ENCODE data around the gene MSI2.

The MSI2 gene

GRCh38 chr17:57701124-57701523 is 444.8 kb downstream of the MSI2 start:
- DNase-seq, result no peak

GRCh38 chr17:57703273-57703672 is 446.9 kb downstream of the MSI2 start:
- DNase-seq, result no peak

GRCh38 chr17:57704448-57704847 is 448.1 kb downstream of the MSI2 start:
- DNase-seq, result no peak

GRCh38 chr17:57705921-57706695 is 449.8 kb downstream of the MSI2 start:
- DNase-seq, result no peak

- DNase-seq, result no peak
Observed at GRCh38 chr17:57706761-57707160, 450.4 kb downstream of the MSI2 start.

GRCh38 chr17:57707892-57708291 is 451.6 kb downstream of the MSI2 start:
- no peak for DNase-seq

- no peak for DNase-seq
Observed at GRCh38 chr17:57708410-57708809, 452.1 kb downstream of the MSI2 start.

GRCh38 chr17:57713140-57713539 is 456.8 kb downstream of the MSI2 start:
- no peak for DNase-seq

- no peak for DNase-seq
Observed at GRCh38 chr17:57714665-57715180, 458.4 kb downstream of the MSI2 start.

- no peak for DNase-seq
Observed at GRCh38 chr17:57715981-57716380, 459.7 kb downstream of the MSI2 start.

- no peak for DNase-seq
Observed at GRCh38 chr17:57718878-57719277, 462.6 kb downstream of the MSI2 start.

- DNase-seq, result no peak
Observed at GRCh38 chr17:57720386-57721035, 464.2 kb downstream of the MSI2 start.

GRCh38 chr17:57721967-57722703 is 465.8 kb downstream of the MSI2 start:
- DNase-seq, result no peak

GRCh38 chr17:57722704-57723043 is 466.4 kb downstream of the MSI2 start:
- DNase-seq, result no peak

GRCh38 chr17:57723427-57724025 is 467.2 kb downstream of the MSI2 start:
- DNase-seq, result no peak

- DNase-seq, result peak; percentile 16
Observed at GRCh38 chr17:57724026-57724728, 467.9 kb downstream of the MSI2 start.

- DNase-seq, result no peak
Observed at GRCh38 chr17:57724729-57725125, 468.4 kb downstream of the MSI2 start.

GRCh38 chr17:57726213-57726790 is 470.0 kb downstream of the MSI2 start:
- DNase-seq, result no peak

- DNase-seq, result no peak
Observed at GRCh38 chr17:57726838-57727237, 470.5 kb downstream of the MSI2 start.

- DNase-seq, result no peak
Observed at GRCh38 chr17:57727630-57728175, 471.4 kb downstream of the MSI2 start.

GRCh38 chr17:57730026-57730701 is 473.8 kb downstream of the MSI2 start:
- DNase-seq, result no peak
